Muscle layer of colon (tissue), 2 donors: ENCODE measurements around the gene ANKS4B.
"Not testable (repeated sequence)": the region's sequence is repeated elsewhere in the genome, so short reads cannot be mapped to it uniquely, and the experiment has no call there.

Source experiments
- H3K27ac ChIP-seq: one replicate; pipeline ENCODE4 v1.7.0; 2013; ENCODE audit warnings: low read depth, mild to moderate bottlenecking, low read length, moderate library complexity
- H3K27me3 ChIP-seq, 2 donors: one replicate each; pipeline ENCODE4 v1.7.0; 2013; ENCODE audit warnings: low read length in 2 of 2, mild to moderate bottlenecking in 2 of 2; ENCODE audit not compliant: insufficient read depth in 2 of 2, control insufficient read depth in 1 of 2
- H3K36me3 ChIP-seq: one replicate; pipeline ENCODE4 v1.7.0; 2013; ENCODE audit warnings: mild to moderate bottlenecking, low read length; ENCODE audit not compliant: insufficient read depth
- H3K4me1 ChIP-seq: one replicate; pipeline ENCODE4 v1.7.0; 2013; ENCODE audit warnings: mild to moderate bottlenecking, low read length; ENCODE audit not compliant: insufficient read depth
- H3K4me3 ChIP-seq, 2 donors: one replicate each; pipeline ENCODE4 v1.7.0; 2013; ENCODE audit warnings: low read length in 2 of 2, low read depth in 1 of 2, mild to moderate bottlenecking in 1 of 2, moderate library complexity in 1 of 2
- H3K9ac ChIP-seq: one replicate; pipeline ENCODE4 v1.7.0; 2013; ENCODE audit warnings: low read length
- H3K9me3 ChIP-seq: one replicate; pipeline ENCODE4 v1.7.0; 2013; ENCODE audit warnings: mild to moderate bottlenecking, low read length
- donor health status: abdominal sarcoma.
- donor health status: Adenocarcinoma of cecum.

ANKS4B gene

DNA sequence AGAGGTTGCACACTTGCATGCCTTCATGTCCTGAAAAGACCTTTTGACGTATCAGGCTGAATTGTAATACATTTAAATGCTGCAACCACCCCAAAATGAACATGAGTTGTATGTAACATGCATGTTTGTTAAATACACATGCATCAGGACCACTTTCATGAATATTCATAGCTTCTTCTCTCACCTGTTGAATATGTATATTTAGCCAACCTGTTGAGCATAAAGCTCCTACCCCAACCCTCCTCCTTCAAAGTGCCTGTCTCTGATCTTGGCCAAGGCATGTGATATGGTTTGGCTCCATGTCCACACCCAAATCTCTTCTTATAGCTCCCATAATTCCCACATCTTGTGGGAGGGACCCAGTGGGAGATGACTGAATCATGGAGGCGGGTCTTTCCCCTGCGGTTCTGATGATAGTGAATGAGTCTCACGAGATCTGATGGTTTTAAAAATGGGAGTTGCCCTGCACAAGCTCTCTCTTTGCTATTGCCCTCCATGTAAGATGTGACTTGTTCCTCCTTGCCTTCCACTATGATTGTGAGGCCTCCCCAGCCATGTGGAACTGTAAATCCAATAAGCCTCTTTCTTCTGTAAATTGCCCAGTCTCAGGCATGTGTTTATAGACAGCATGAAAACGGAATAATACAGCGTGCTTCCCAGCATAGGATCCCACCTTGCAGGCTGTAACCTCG lies 48.3 kb downstream of the ANKS4B start:
- no peaks in the 10 kb centered on the region for H3K9me3 ChIP-seq
- H3K27me3 ChIP-seq, result no peaks in the 10 kb centered on the region

DNA sequence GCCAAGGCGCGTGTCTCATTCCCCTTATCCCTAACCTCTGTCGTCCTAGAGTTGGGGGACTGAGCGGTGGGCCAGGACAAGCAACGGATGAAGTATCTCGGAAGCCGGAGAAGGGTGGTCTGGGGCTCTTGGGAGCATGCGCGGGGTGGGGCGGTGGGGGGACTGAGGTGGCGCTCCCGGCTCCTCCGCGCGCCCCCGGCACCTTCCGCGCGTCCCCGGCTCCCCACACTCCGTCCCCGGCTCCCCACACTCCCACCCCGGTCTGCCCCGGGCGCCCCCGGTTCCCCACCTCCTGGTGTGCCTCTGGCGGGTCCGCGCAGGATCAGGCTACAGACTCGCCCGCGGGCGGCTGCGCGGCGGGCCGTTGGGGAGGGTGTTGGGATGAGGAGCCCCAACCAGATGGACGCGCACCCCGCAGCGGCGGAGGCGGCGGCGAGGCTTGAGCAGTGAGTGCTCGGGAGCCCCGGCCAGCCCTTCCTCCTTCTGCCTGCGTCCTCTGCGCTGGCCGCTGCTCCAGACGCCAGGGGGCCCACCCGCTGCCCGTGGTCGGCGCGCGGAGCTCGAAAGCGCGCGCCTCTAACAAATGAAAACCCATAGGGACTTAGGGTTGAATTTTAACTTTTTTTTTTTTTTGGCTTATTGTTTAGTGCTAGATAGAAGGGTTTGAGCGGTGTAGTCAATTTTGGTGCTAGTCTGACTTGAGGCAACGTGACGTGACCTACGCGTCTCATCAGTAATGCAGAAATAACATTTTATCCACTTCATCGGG lies 50.2 kb downstream of the ANKS4B start:
- H3K4me3 ChIP-seq, result peak overlapping the region in 1 of 2 donors; percentile 23
- no peaks in the 10 kb centered on the region for H3K9me3 ChIP-seq
- H3K27me3 ChIP-seq, result no peaks in the 10 kb centered on the region
- no peak overlapping the region for H3K27ac ChIP-seq
- H3K4me1 ChIP-seq, result peaks cover 4% of the 10 kb centered on the region
- H3K36me3 ChIP-seq, result no peaks in the 10 kb centered on the region
- no peak overlapping the region for H3K9ac ChIP-seq

More for the DNA sequence above, 48.3 kb downstream of the ANKS4B start:
- Histone ChIP-seq H3K9ac (no peak overlapping the region), H3K36me3 (no peaks in the 10 kb centered on the region), H3K4me1 (peaks cover 10% of the 10 kb centered on the region), H3K4me3 (no peak overlapping the region), H3K27ac (no peak overlapping the region)

DNA sequence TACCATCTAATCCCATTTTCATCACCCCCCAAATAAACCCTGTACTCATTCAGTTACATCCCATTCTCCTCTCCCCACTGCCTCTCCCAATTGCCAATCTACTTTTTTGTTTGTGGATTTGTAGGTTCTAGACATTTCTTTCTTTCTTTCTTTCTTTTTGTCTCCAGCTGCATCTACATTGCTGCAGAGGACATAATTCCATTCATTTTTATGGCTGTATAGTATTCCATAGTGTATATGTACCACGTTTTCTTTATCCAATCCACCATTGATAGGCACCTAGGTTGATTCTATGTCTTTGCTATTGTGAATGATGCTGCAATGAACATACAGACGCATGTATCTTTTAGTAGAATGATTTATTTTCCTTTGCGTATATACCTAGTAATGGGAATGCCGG lies 50.9 kb downstream of the ANKS4B start:
- Histone ChIP-seq H3K27me3 (no peaks in the 10 kb centered on the region), H3K4me3 (no peak overlapping the region)

DNA sequence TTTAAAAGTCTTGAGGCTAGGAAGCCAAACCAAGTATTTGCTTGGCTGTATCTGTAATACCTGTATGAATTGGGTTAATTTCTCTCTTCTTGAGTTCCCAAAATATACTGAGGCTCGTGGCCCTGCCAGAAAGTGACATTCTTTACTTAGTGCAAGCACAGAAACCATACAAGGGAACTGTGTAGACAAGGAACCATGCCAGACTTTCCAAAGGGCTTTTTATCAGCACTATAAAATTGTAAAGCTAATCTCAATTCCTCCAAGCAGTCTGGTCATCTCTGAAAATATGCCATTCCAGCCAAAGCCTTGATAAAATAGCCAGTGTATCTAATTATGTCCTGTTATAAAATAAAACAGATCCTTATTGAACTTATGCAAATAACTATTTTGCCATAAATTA lies 51.8 kb downstream of the ANKS4B start:
- Histone ChIP-seq H3K36me3 (no peaks in the 10 kb centered on the region), H3K4me1 (peaks cover 4% of the 10 kb centered on the region), H3K4me3 (no peak overlapping the region), H3K9me3 (no peaks in the 10 kb centered on the region), H3K27ac (no peak overlapping the region), H3K27me3 (no peaks in the 10 kb centered on the region), H3K9ac (no peak overlapping the region)

More for the DNA sequence above, 50.9 kb downstream of the ANKS4B start:
- Histone ChIP-seq H3K4me1 (peaks cover 4% of the 10 kb centered on the region), H3K36me3 (no peaks in the 10 kb centered on the region), H3K9me3 (no peaks in the 10 kb centered on the region), H3K9ac (no peak overlapping the region), H3K27ac (no peak overlapping the region)

DNA sequence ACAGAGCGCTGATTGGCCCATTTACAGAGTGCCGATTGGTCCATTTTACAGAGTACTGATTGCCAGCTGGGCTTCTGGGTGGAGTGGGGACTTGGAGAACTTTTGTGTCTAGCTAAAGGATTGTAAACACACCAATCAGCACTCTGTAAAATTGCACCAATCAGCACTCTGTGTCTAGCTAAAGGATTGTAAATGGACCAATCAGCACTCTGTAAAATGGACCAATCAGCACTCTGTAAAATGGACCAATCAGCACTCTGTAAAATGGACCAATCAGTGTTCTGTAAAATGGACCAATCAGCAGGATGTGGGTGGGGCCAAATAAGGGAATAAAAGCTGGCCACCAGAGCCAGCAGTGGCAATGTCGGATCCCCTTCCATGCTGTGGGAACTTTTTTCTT lies 56.3 kb downstream of the ANKS4B start:
- not testable (repeated sequence) for H3K9me3 ChIP-seq, H3K27me3 ChIP-seq, H3K9ac ChIP-seq, H3K27ac ChIP-seq, H3K36me3 ChIP-seq, H3K4me3 ChIP-seq, H3K4me1 ChIP-seq

DNA sequence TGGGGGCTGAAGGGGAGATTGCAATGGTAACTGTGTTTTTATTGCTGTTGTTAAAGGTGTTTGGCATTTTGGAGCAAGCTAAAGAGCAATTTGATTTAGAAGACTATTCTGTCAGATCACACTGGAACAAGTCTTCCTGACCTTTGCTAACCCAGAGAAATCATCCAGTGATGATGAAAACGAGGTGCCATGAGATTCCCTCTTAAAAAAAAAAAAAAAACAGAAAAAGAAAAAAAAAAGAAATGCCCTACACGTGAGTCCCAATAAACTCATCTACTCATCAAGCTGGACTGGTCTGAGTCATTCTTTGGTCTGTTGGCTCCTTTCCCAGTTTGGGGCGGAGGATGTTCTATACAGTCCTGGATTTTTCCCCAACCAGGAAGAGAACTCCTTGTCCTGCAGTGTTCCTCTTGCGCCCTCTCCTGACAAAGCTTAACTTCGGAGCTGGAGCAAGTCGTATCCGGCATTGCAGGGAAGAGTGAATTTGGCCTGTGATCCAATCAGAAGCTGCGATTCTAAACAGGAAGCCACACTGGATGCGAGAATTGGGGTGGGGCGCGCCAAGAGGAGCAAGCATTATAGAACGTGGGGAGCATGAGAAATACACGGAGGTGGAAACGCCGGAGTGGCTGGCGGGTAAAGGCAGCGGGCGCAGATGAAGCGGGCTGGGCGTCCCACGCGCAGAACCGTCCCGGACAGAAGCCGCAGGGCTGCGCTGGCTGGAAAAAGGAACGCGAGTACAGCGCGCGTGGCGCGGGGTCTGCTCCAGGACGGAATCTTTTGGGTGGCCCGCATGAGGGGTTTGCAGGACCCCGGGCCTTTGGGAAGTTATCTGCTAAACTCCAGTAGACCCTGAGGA lies 67.0 kb downstream of the ANKS4B start:
- H3K27me3 ChIP-seq, result no peaks in the 10 kb centered on the region
- no peaks in the 10 kb centered on the region for H3K9me3 ChIP-seq
- H3K4me1 ChIP-seq, result peaks cover 3% of the 10 kb centered on the region
- peak overlapping the region; percentile 24 for H3K9ac ChIP-seq
- no peaks in the 10 kb centered on the region for H3K36me3 ChIP-seq
- peak overlapping the region; percentile 56 to 75 for H3K4me3 ChIP-seq
- peak overlapping the region; percentile 59 for H3K27ac ChIP-seq

DNA sequence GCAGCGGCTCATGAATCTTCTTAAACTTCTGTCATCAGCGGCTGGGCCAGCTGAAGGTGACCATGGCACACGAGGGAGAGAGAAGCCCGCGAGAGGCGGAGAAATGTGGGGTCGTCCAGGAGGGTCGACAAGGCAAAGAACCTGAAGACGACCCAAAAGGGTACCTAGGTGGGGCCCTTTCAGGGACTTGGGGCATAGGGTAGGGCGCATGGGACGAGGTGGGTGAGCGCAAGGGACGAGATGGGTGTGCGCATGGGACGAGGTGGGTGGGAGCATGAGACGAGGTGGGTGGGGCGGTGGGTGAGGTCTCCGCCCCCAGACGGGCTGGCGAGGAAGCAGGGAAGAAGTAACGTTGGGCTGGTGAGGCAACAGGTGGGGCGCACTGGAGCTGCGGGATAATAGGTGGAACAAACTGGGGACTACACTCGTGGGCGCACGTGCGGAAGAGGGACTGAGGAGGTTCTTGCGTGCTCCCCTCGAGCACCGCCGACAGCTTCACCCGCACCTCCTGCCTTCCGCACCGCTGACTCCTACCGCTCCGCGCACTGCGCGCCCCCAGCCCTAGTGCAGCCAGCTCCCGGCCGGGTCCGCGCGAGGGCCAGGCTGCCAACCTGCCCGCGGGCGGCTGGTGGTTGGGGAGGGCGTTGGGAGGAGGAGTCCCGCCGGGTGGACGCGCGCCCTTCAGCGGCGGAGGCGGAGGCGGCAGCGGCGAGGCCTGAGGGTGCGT lies 67.8 kb downstream of the ANKS4B start:
- H3K36me3 ChIP-seq, result no peaks in the 10 kb centered on the region
- peaks cover 3% of the 10 kb centered on the region for H3K4me1 ChIP-seq
- no peaks in the 10 kb centered on the region for H3K27me3 ChIP-seq
- H3K4me3 ChIP-seq, result peak overlapping the region; percentile 56 to 75
- H3K27ac ChIP-seq, result peak overlapping the region; percentile 59
- peak overlapping the region; percentile 24 for H3K9ac ChIP-seq
- H3K9me3 ChIP-seq, result no peaks in the 10 kb centered on the region

DNA sequence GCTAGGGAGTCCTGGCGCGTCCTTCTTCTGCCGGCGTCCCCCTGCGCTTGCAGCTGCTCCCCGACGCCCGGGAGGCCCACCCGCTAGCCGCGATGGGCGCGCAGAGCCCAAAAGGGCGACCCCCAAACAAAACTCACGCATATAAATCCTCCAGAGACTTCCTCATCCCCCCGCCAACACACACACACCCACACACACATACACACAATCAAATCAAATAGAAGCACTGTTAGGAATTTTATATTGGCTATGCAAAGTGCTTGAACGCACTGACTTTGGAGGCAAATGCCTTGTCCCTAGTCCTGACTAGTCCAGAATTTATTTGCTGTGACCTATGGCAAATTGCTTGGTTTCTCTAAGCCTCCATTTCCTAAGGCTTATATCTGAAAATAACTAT lies 68.4 kb downstream of the ANKS4B start:
- Histone ChIP-seq H3K9me3 (no peaks in the 10 kb centered on the region), H3K4me3 (peak overlapping the region; percentile 56 to 75), H3K9ac (no peak overlapping the region), H3K27ac (peak overlapping the region; percentile 2), H3K36me3 (no peaks in the 10 kb centered on the region), H3K27me3 (no peaks in the 10 kb centered on the region), H3K4me1 (peaks cover 3% of the 10 kb centered on the region)

DNA sequence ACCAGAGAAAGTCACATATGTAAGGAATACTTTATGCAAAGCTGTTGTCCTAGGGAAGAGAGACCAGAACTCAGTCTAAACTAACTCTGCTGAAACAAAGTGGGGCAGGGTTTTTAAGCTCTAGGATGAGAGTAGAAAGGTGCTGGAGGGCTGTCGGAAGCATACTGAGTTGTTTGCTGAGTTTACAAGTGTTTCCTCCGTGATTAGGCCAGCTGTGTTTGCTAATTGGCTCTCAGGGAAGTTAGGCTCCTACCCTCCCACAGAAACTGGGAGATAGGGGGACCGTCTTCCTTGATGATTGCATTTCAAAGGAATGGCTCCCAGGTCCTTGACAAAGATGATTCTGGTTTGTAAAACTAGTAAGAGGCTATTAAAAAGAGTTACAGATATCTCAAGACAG lies 69.0 kb downstream of the ANKS4B start:
- no peaks in the 10 kb centered on the region for H3K36me3 ChIP-seq
- no peak overlapping the region for H3K27ac ChIP-seq
- H3K27me3 ChIP-seq, result no peaks in the 10 kb centered on the region
- peaks cover 3% of the 10 kb centered on the region for H3K4me1 ChIP-seq
- H3K9me3 ChIP-seq, result no peaks in the 10 kb centered on the region
- no peak overlapping the region for H3K9ac ChIP-seq
- peak overlapping the region in 1 of 2 donors; percentile 75 for H3K4me3 ChIP-seq

DNA sequence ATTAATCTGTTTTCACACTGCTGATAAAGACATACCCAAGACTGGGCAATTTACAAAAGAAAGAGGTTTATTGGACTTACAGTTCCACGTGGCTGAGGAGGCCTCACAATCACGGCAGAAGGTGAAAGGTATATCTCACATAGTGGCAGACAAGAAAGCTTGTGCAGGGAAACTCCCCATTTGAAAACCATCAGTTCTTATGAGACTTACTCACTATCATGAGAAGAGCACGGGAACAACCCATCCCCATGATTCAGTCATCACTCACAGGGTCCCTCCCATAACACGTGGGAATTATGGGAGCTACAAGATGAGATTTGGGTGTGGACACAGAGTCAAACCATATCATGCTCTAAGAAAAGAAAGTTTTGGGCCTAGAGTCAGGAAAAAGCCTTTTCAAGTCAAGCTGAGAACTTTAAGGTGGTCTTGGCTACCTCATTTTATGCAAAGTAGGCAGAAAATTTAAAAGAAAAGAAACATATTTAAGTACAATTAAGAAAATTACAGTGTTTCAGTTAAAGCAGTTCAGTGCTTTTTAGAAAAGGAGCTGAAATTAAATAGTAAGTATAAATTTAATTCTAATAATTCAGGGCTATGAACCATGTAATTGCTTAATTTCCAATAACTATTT lies 69.5 kb downstream of the ANKS4B start:
- Histone ChIP-seq H3K36me3 (no peaks in the 10 kb centered on the region), H3K4me3 (peak overlapping the region in 1 of 2 donors; percentile 75), H3K27me3 (no peaks in the 10 kb centered on the region), H3K9ac (no peak overlapping the region), H3K27ac (no peak overlapping the region), H3K4me1 (peaks cover 3% of the 10 kb centered on the region), H3K9me3 (no peaks in the 10 kb centered on the region)
